Tibial artery (tissue), 4 donors: ENCODE results near the gene CS.
A peak's percentile ranks its signal among the peaks of the same experiment; 100 is the strongest.

Experiments
- DNase-seq, 2 donors: peaks; one replicate each; pipeline ENCODE4 v3.0.0-alpha.2; 2019
- H3K27ac ChIP-seq, 2 donors: fragments of 200-600 bp; sonication (generic) in 1 of 2; 1 replicate in 1 of 2; 2 replicates in 1 of 2; pipeline ENCODE4 v1.5.1; 2018 to 2019; ENCODE audit warnings: mild to moderate bottlenecking in 1 of 2
- H3K27me3 ChIP-seq, 2 donors: fragments of 200-600 bp; sonication (generic) in 1 of 2; one replicate each; pipeline versions ENCODE4 v1.5.1 to v1.6.0; 2016 to 2019
- H3K36me3 ChIP-seq, 3 donors: fragments of 200-600 bp; sonication (generic) in 2 of 3; one replicate each; pipeline ENCODE4 v1.5.1; 2016 to 2019; ENCODE audit warnings: mild to moderate bottlenecking in 2 of 3
- H3K4me1 ChIP-seq, 4 donors: fragments of 200-600 bp; sonication (generic) in 2 of 4; 1 replicate in 3 of 4; 2 replicates in 1 of 4; pipeline ENCODE4 v1.5.1; 2016 to 2019
- H3K4me3 ChIP-seq, 2 donors: fragments of 200-600 bp; sonication (generic) in 1 of 2; 1 replicate in 1 of 2; 2 replicates in 1 of 2; pipeline ENCODE4 v1.5.1; 2018 to 2019; ENCODE audit warnings: mild to moderate bottlenecking in 2 of 2
- H3K9me3 ChIP-seq, 3 donors: fragments of 200-600 bp; sonication (generic) in 1 of 3; one replicate each; pipeline ENCODE4 v1.5.1; 2016 to 2019
- CTCF ChIP-seq, 2 experiments: fragments of 200-600 bp in 1 of 2; fragments of 450-650 bp in 1 of 2; IDR thresholded peaks; one replicate each; pipeline ENCODE4 v1.5.1; 2017 to 2019; ENCODE audit warnings: antibody characterized with exemption in 2 of 2, mild to moderate bottlenecking in 1 of 2, moderate library complexity in 1 of 2
- intact Hi-C: fragments of 100-400 bp; cut with DNase I; formaldehyde crosslinking; loops from one replicate; pipeline ENCODE4 v1.15.0; 2023; ENCODE audit warnings: low total_unique reads

The CS gene

GRCh38 chr12:56260380-56260779, 39.8 kb downstream of the CS start:
- Histone ChIP-seq H3K9me3 (no peaks in the 10 kb centered on the region), H3K4me3 (no peak overlapping the region), H3K27ac (no peak overlapping the region), H3K36me3 (peaks cover 6 to 10% (median 8%) of the 10 kb centered on the region in 3 donors), H3K27me3 (no peaks in the 10 kb centered on the region), H3K4me1 (peaks cover 0 to 31% (median 24%) of the 10 kb centered on the region in 4 donors)
- no peak for DNase-seq
- intact Hi-C loops, result loop anchor here (5.0 kb wide), 1 partner anchor 128 kb away; no protein-coding TSS in a partner anchor
- no peak for TF ChIP-seq CTCF (IDR thresholded peaks at IDR 0.05)

- Histone ChIP-seq H3K36me3 (peaks cover 22 to 25% (median 24%) of the 10 kb centered on the region in 3 donors), H3K4me3 (peak overlapping the region; percentile 91 to 92), H3K27me3 (no peaks in the 10 kb centered on the region), H3K4me1 (peaks cover 0 to 31% (median 24%) of the 10 kb centered on the region in 4 donors), H3K27ac (peak overlapping the region; percentile 80 to 85), H3K9me3 (no peaks in the 10 kb centered on the region)
- intact Hi-C loops, result no loop called here
- no peak for TF ChIP-seq CTCF (IDR thresholded peaks at IDR 0.05)
- no peak for DNase-seq
These were observed 41.3 kb downstream of the CS start for GRCh38 chr12:56258820-56259183.

- Histone ChIP-seq H3K27ac (peak within 1 kb of the TSS; percentile 80 to 85), H3K36me3 (peaks cover 28 to 31% (median 30%) of the 10 kb centered on the region in 3 donors), H3K9me3 (no peaks in the 10 kb centered on the region), H3K4me3 (peak within 1 kb of the TSS; percentile 91 to 92), H3K27me3 (no peaks in the 10 kb centered on the region), H3K4me1 (peaks cover 0 to 31% (median 24%) of the 10 kb centered on the region in 4 donors)
- DNase-seq, result peak; percentile 65 to 84
- intact Hi-C loops, result no loop called here
- TF ChIP-seq CTCF (IDR thresholded peaks at IDR 0.05), result peak; percentile 61 to 85
These were observed 41.9 kb downstream of the CS start, which contains the start of gene ANKRD52 for GRCh38 chr12:56258068-56258819. TSS of gene ANKRD52 (minus strand) at chr12:56258384. CDS start at chr12:56258269, 115 bp downstream.

GRCh38 chr12:56257491-56258067, 42.6 kb downstream of the CS start:
- no peaks in the 10 kb centered on the region for H3K9me3 ChIP-seq
- no peak for DNase-seq
- peaks cover 34 to 38% (median 36%) of the 10 kb centered on the region in 3 donors for H3K36me3 ChIP-seq
- H3K27me3 ChIP-seq, result no peaks in the 10 kb centered on the region
- no peak for TF ChIP-seq CTCF (IDR thresholded peaks at IDR 0.05)
- intact Hi-C loops, result no loop called here
- H3K4me3 ChIP-seq, result peak overlapping the region; percentile 91 to 92
- H3K27ac ChIP-seq, result peak overlapping the region; percentile 80 to 85
- H3K4me1 ChIP-seq, result peaks cover 0 to 31% (median 24%) of the 10 kb centered on the region in 4 donors

GRCh38 chr12:56257071-56257470, 43.1 kb downstream of the CS start:
- intact Hi-C loops, result no loop called here
- DNase-seq, result no peak
- TF ChIP-seq CTCF (IDR thresholded peaks at IDR 0.05), result no peak
- Histone ChIP-seq H3K27me3 (no peaks in the 10 kb centered on the region), H3K4me3 (peak overlapping the region; percentile 91 to 92), H3K9me3 (no peaks in the 10 kb centered on the region), H3K36me3 (peaks cover 39 to 43% (median 41%) of the 10 kb centered on the region in 3 donors), H3K4me1 (peaks cover 0 to 31% (median 24%) of the 10 kb centered on the region in 4 donors), H3K27ac (peak overlapping the region; percentile 80 to 85)
